OCI-LY3 (cell line): ENCODE data around the gene ZNF200.

Source experiments
- EZH2phosphoT487 ChIP-seq: fragments of 200-600 bp; shearing (Covaris generic); IDR thresholded peaks from 2 replicates; pipeline ENCODE4 v1.6.1; 2018; ENCODE audit warnings: antibody characterized with exemption, mixed run types, low read depth
- TF ChIP-seq, protein P1 (sequence below): fragments of 200-600, 300-600 bp; sonication (generic); IDR thresholded peaks from 2 replicates; pipeline ENCODE4 v1.5.1; 2014; ENCODE audit warnings: antibody characterized with exemption, low read length, low read depth

DNA sequence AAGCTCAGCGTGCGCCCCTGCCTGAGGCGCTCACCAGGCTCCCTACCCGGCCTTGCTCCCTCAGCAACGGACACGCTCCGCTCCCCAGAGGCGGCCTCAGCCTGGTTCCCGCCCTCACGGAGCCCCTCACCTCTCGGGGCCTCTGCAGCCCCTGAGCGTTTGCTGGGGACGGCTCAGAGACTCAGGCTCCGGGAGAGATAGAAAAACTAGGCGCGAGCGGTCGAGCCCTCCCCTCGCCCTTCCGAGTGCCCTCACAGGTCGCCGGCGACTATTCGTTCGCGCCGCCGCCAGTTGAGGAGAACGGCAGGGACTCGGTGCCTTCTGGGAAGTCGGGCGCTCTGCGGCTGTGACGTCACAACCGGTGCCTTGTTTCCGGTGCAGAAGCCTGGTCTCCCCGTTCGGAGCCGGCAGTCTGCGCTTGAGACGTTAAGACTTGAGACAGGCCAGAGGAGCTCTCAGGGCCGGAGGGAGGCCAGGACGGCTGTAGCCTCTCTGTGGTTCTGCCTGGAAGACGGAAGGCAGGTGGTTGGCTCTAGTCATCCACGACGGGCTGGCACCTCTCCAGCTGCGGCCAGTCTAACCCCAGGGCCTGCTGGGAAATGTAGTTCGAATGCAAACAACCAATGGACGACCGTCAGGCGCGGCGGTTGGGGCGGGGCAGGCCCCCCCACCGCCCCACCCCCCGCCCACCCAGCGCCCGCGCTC, at the start of gene ZNF200:
- TF ChIP-seq, protein P1, sequence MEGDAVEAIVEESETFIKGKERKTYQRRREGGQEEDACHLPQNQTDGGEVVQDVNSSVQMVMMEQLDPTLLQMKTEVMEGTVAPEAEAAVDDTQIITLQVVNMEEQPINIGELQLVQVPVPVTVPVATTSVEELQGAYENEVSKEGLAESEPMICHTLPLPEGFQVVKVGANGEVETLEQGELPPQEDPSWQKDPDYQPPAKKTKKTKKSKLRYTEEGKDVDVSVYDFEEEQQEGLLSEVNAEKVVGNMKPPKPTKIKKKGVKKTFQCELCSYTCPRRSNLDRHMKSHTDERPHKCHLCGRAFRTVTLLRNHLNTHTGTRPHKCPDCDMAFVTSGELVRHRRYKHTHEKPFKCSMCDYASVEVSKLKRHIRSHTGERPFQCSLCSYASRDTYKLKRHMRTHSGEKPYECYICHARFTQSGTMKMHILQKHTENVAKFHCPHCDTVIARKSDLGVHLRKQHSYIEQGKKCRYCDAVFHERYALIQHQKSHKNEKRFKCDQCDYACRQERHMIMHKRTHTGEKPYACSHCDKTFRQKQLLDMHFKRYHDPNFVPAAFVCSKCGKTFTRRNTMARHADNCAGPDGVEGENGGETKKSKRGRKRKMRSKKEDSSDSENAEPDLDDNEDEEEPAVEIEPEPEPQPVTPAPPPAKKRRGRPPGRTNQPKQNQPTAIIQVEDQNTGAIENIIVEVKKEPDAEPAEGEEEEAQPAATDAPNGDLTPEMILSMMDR: no peak
- TF ChIP-seq EZH2phosphoT487: no peak
